ENCODE data around the gene LIPA. TPM values are rescaled to one million over a fixed set of nuclear protein-coding genes. Genes with fewer than 3 reads are reported as not detected.

Gene LIPA
- 100 to 1,000 TPM in 1 of 2 donors, 10 to 100 TPM in 1; 96.7 to 106 TPM for total RNA-seq

DNA sequence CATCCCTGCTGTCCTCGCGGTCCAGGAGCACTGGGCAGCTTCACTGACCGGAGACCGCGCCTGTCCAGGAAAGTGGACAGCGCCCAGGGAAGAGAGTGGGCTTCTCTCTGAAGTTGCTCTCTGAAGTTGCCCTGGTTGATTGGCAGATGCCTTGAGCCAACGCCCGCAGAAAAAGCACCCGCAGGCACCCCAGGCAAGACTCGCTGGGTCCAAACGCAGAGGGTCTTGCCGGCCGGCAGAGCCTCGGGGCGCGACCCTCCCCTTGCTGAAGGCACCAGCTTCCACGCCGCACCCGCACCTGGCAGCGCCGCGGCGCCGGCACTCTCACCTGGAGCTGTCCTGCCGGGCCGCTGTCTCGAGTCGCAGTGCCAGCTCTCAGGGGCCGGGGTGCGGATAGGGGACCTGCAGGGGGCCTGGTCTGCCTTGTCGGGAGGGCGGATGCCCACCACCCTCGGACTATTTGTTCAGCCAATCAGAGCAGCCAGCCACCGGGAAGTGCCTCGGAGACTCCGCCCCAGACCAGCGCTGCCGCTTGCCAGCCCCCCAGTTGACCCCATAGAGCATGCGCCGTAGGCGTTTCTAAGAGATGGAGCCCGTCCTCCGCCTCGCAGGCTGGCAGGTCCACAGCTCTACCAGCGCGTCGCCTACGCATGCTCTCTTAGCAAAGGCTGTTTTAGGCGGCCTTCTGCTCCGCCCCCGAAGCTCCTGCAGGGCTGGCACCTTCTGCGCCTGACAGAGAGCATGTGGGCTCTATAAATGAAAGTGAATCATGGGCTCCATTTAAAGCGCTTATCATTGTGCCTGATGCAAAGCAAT lies at the start of gene LIPA:
TSS of gene LIPA (minus strand) at position 367 of the 816 bp plus-strand sequence. CDS start 4,127 bp downstream, outside the sequence.

DNA sequence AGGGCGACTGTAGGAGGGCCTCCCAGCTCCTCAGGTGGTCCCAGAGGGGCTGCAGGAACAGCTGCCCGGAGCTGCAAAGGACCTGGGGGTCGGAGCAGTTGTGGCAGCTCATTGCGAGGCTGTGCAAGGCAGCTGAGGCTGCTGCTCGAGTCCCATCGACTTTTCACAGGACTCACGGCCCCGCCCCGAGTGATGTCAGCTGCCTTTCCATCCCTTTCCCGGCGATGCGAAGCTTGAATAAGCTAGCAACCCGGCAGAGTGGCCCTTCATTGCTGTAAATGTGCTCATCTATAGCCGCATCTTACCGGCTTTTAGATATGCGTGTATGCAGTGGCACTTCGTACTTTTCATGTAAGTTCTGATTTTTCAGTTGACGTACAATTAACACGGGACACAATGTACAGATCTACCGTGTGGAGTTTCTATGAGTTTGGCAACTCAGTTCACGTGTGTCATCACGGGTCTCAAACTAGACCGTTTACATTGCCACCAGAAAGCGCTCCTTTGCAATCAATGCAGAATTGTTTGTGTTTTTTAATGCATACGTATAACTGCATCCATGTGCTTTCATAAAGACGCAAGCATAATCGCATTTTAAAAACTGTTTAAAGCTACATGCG lies 44.3 kb downstream of the LIPA start, which contains the start of gene CH25H:
TSS of gene CH25H (minus strand) at position 137 of the 620 bp plus-strand sequence. CDS start at position 112, 25 bp downstream.

Other genes with a start within 250 kb of the LIPA start
- gene CH25H, start 44.5 kb downstream of the LIPA start, total RNA-seq: under 1 TPM; 0.67 to 0.69 TPM
- 100 to 1,000 TPM; 112 to 119 TPM for gene IFIT2, start 50.3 kb upstream of the LIPA start, total RNA-seq
- gene IFIT3, start 76.2 kb upstream of the LIPA start, total RNA-seq: 100 to 1,000 TPM; 446 to 450 TPM
- under 1 TPM in 1 of 2 donors, not detected in 1; under 0.01 TPM for gene IFIT1B, start 126.3 kb upstream of the LIPA start, total RNA-seq
- 100 to 1,000 TPM; 513 to 526 TPM for gene IFIT1, start 140.8 kb upstream of the LIPA start, total RNA-seq
- gene IFIT5, start 162.8 kb upstream of the LIPA start, total RNA-seq: 100 to 1,000 TPM in 1 of 2 donors, 10 to 100 TPM in 1; 86.0 to 105 TPM

Measured in melanocyte of skin (primary cell).